Panc1 (cell line): ENCODE results near the gene C17orf78.

Experiments
- CTCF ChIP-seq: fragments of 450-650 bp; IDR thresholded peaks from 2 replicates; pipeline ENCODE4 v1.5.1; 2017; ENCODE audit warnings: mild to moderate bottlenecking
- POLR2AphosphoS5 ChIP-seq: IDR thresholded peaks from 2 replicates; pipeline ENCODE4 v1.6.1; 2012; ENCODE audit warnings: mild to moderate bottlenecking, low read depth, low read length, moderate library complexity
- SIN3A ChIP-seq: IDR thresholded peaks from 2 replicates; pipeline ENCODE4 v1.6.1; 2012; ENCODE audit warnings: low read depth, mild to moderate bottlenecking, low read length, moderate library complexity, borderline replicate concordance; ENCODE audit not compliant: insufficient read depth
- TCF7L2 ChIP-seq: IDR thresholded peaks from 2 replicates; pipeline ENCODE4 v1.6.1; 2011; ENCODE audit warnings: mild to moderate bottlenecking, low read depth, low read length, inconsistent platforms

DNA sequence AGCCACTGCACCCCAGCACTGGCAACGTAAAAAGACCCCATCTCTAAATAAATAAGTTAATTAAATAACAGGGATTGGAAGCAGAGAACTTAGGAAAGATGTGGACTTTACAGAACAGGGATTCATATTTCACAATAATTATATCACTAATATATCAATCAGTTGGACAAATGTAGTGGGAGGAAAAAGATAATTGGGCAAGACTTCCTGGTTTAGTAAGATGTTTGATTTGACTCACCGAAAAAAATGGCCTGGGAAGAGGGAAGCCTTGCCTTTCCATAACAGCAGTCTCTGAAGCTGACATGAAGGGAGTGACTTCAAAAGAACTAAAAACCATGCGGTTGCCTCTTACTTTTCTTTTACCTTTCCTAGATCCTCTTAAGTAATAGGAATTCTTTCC is 15.2 kb upstream of the C17orf78 start:
- TF ChIP-seq CTCF (no peak), TCF7L2 (no peak), POLR2AphosphoS5 (no peak), SIN3A (no peak)
